Spleen (tissue), 11 donors: ENCODE results near the gene TRPM7. TPM values are rescaled to one million over a fixed set of nuclear protein-coding genes. Genes with fewer than 3 reads are reported as not detected.
"Not testable (repeated sequence)": the region's sequence is repeated elsewhere in the genome, so short reads cannot be mapped to it uniquely, and the experiment has no call there.

Experiments
- DNase-seq: peaks from one replicate; pipeline ENCODE4 v3.0.0-alpha.2; 2020
- H3K27ac ChIP-seq, 8 donors: fragments of 200-600 bp; sonication (generic) in 7 of 8; 1 replicate in 4 of 8; 2 replicates in 4 of 8; pipeline versions ENCODE4 v1.5.0 to v1.8.0; 2016 to 2021; ENCODE audit warnings: inconsistent platforms in 4 of 8, mild to moderate bottlenecking in 4 of 8, moderate library complexity in 1 of 8
- H3K27me3 ChIP-seq, 7 donors: fragments of 200-600 bp; sonication (generic) in 6 of 7; replicated peaks in 1 of 7; 1 replicate in 4 of 7; 2 replicates in 3 of 7; pipeline versions ENCODE4 v1.5.0 to v1.8.0; 2016 to 2021; ENCODE audit warnings: inconsistent platforms in 3 of 7, mild to moderate bottlenecking in 1 of 7
- H3K36me3 ChIP-seq, 6 donors: fragments of 200-600 bp; sonication (generic) in 5 of 6; 1 replicate in 4 of 6; 2 replicates in 2 of 6; pipeline versions ENCODE4 v1.5.0 to v1.8.0; 2016 to 2021; ENCODE audit warnings: inconsistent platforms in 2 of 6
- H3K4me1 ChIP-seq, 6 donors: fragments of 200-600 bp; sonication (generic) in 5 of 6; 1 replicate in 3 of 6; 2 replicates in 3 of 6; pipeline versions ENCODE4 v1.5.0 to v1.8.0; 2016 to 2021; ENCODE audit warnings: inconsistent platforms in 3 of 6
- H3K4me3 ChIP-seq, 8 donors: fragments of 200-600 bp; sonication (generic) in 7 of 8; 1 replicate in 4 of 8; 2 replicates in 4 of 8; pipeline versions ENCODE4 v1.5.0 to v1.8.0; 2016 to 2021; ENCODE audit warnings: inconsistent platforms in 4 of 8, mild to moderate bottlenecking in 4 of 8, moderate library complexity in 2 of 8
- H3K9me3 ChIP-seq, 8 donors: fragments of 200-600 bp; sonication (generic) in 7 of 8; 1 replicate in 4 of 8; 2 replicates in 4 of 8; pipeline versions ENCODE4 v1.5.0 to v1.8.0; 2016 to 2021; ENCODE audit warnings: inconsistent platforms in 4 of 8
- POLR2A ChIP-seq, 3 donors: fragments of 450-650 bp; IDR thresholded peaks; one replicate each; pipeline ENCODE4 v1.5.1; 2017; ENCODE audit warnings: antibody characterized with exemption in 3 of 3, mild to moderate bottlenecking in 1 of 3
- POLR2AphosphoS5 ChIP-seq, 3 donors: sonication (generic); formaldehyde crosslinking; IDR thresholded peaks; one replicate each; pipeline ENCODE4 v1.5.1; 2017; ENCODE audit warnings: antibody characterized with exemption in 3 of 3
- WGBS, 5 donors: extraction: QIAGEN DNeasy Blood & Tissue Kit in 3 of 5; methylation state at CpG; one replicate each; pipeline versions ENCODE4 v1.1.5 to v1.1.7; 2013 to 2018; 5-methylcytosine and 5-hydroxymethylcytosine counted together
- intact Hi-C: fragments of 100-400 bp; cut with DNase I; formaldehyde crosslinking; loops from one replicate; pipeline ENCODE4 v1.15.0; 2023; ENCODE audit warnings: low total_unique reads
- polyA plus RNA-seq, 3 donors: library from polyadenylated mRNA; stranded (reverse); fragments of 200-250 nt; gene quantifications; one replicate each; pipeline ENCODE4 v1.2.1, GENCODE V29; 2013
- total RNA-seq, 7 donors: library from RNA; depleted of rRNA in 3 of 7; stranded (reverse); fragments of >200 nt in 3 of 7; fragmentation: NEBNext Ultra II Directional in 4 of 7; extraction: Animal tissue kit (Norgen Biotek cat#: 25700) in 4 of 7; gene quantifications; one replicate each; pipeline versions ENCODE4 v1.1.0 to v1.2.1, GENCODE V29; 2016 to 2021
- TF ChIP-seq, protein P1 (sequence below), 11 experiments: fragments of 200-600 bp in 7 of 11; fragments of 450-650 bp in 4 of 11; sonication (generic) in 4 of 11; IDR thresholded peaks in 8 of 11; conservative IDR thresholded peaks in 3 of 11; 1 replicate in 7 of 11; 2 replicates in 4 of 11; pipeline versions ENCODE4 v1.4.0 to v1.8.0; 2016 to 2021; ENCODE audit warnings: antibody characterized with exemption in 11 of 11, inconsistent platforms in 4 of 11, mild to moderate bottlenecking in 1 of 11
- donor health status: healthy with polysubstance abuse.
- donor health status: DM: no; HTN: no; CAD: no; lungs with moderate emphysema.
- donor health status: DM: no; HTN: no; CAD: no.
- donor health status: Bipolar disorder and iron deficiency.
- donor health status: healthy.
- donor health status: DM: no; HTN: no; CAD: no.
- donor health status: DM: yes; HTN: yes; CAD: no.

TRPM7 gene
- total and polyA plus RNA-seq, 10 donors, result 6.4 to 101 (median 46.7) TPM

DNA sequence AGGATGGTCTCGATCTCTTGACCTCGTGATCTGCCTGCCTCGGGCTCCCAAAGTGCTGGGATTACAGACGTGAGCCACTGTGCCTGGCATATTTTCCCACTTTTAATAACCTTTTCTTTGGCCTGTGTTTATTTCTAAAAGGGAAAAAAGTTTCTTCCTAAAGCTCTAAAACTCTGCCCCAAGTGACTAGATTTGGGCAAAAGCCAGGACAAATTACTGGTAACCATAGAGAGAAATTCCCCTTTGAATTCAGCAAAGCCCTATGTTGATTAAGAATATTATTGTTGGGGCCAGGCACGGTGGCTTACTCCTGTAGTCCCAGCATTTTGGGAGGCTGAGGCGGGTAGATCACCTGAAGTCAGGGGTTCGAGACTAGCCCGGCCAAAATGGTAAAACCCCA is 11.5 kb upstream of the TRPM7 start:
- intact Hi-C loops, result loop anchor here (10.0 kb wide), 1 partner anchor 63 kb away; no protein-coding TSS in a partner anchor
- Histone ChIP-seq H3K9me3 (no peaks in the 10 kb centered on the region), H3K4me3 (no peak overlapping the region), H3K27me3 (no peaks in the 10 kb centered on the region), H3K4me1 (no peaks in the 10 kb centered on the region), H3K36me3 (peaks cover 0 to 33% (median 0%) of the 10 kb centered on the region in 6 donors), H3K27ac (no peak overlapping the region)
- DNase-seq, result no peak
- TF ChIP-seq POLR2A (IDR thresholded peaks at IDR 0.05) (no peak), POLR2AphosphoS5 (IDR thresholded peaks at IDR 0.05) (no peak)
- TF ChIP-seq, protein P1, sequence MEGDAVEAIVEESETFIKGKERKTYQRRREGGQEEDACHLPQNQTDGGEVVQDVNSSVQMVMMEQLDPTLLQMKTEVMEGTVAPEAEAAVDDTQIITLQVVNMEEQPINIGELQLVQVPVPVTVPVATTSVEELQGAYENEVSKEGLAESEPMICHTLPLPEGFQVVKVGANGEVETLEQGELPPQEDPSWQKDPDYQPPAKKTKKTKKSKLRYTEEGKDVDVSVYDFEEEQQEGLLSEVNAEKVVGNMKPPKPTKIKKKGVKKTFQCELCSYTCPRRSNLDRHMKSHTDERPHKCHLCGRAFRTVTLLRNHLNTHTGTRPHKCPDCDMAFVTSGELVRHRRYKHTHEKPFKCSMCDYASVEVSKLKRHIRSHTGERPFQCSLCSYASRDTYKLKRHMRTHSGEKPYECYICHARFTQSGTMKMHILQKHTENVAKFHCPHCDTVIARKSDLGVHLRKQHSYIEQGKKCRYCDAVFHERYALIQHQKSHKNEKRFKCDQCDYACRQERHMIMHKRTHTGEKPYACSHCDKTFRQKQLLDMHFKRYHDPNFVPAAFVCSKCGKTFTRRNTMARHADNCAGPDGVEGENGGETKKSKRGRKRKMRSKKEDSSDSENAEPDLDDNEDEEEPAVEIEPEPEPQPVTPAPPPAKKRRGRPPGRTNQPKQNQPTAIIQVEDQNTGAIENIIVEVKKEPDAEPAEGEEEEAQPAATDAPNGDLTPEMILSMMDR (IDR thresholded peaks at IDR 0.05 in 8 of 11, conservative IDR thresholded peaks at IDR 0.05 in 3 of 11), result no peak
- 90 to 96% (median 95%) methylated on average over 8 of the region's 8 CpGs for WGBS, 5 donors

DNA sequence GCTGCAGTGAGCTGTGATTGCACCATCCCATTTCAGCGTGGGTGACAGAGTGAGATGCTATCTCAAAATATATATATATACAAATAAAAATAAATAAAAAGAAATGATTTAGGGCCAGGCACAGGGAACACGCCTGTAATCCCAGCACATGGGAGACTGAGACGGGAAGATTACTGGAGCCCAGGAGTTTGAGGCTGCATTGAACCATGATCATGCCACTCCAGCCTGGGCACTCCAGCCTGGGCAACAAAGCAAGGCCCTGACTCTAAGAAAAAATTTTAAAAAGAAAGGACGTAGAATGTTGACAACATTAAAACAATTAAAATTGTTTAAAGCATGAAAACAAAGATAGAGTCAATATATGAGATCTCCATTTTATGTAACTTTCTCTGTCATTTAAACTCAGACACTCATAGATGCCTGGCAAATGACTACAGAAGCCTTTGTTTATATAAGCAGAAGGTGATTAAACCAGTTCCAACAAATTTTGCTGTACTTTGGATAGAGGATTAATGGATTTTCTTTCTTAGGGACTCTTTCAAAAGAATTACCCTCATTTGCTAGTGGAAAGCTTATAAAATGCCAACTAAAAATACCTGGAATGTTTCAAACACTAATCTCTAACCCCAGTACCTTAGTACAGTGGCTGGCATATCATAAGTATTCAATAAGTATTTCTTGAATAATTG is 10.7 kb upstream of the TRPM7 start:
- WGBS, 5 donors, result 90 to 98% (median 94%) methylated on average over 4 of the region's 4 CpGs
- Histone ChIP-seq H3K27me3 (no peaks in the 10 kb centered on the region), H3K4me3 (no peak overlapping the region), H3K9me3 (no peaks in the 10 kb centered on the region), H3K36me3 (peaks cover 0 to 27% (median 0%) of the 10 kb centered on the region in 6 donors), H3K27ac (no peak overlapping the region), H3K4me1 (no peaks in the 10 kb centered on the region)
- TF ChIP-seq, protein P1 (IDR thresholded peaks at IDR 0.05 in 8 of 11, conservative IDR thresholded peaks at IDR 0.05 in 3 of 11), result no peak
- no peak for TF ChIP-seq POLR2AphosphoS5 (IDR thresholded peaks at IDR 0.05)
- TF ChIP-seq POLR2A (IDR thresholded peaks at IDR 0.05), result no peak
- no peak for DNase-seq
- intact Hi-C loops, result loop anchor here (10.0 kb wide), 1 partner anchor 62 kb away; no protein-coding TSS in a partner anchor

DNA sequence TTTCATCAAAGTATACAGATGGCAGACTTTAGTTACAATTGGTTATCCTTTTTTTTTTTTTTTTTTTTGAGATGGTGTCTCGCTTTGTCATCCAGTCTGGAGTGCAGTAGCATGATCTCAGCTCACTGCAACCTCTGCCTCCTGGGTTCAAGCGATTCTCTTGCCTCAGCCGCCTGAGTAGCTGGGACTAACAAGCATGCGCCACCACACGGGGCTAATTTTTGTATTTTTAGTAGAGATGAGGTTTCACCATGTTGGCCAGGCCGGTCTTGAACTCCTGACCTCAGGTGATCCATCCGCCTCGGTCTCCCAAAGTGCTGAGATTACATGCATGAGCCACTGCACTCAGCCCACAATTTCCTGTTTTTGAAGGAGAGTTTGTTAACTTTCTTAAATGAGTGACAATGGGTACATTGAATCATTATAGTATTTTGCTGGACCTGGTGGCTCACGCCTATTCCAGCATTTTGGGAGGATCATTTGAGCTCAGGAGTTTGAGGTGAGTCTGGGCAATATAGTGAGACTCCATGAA is 8.1 kb upstream of the TRPM7 start:
- not testable (repeated sequence) for H3K9me3 ChIP-seq, H3K27me3 ChIP-seq, H3K27ac ChIP-seq, H3K36me3 ChIP-seq, H3K4me1 ChIP-seq, H3K4me3 ChIP-seq, DNase-seq
- WGBS, 5 donors, result 80 to 90% (median 89%) methylated on average over 9 of the region's 9 CpGs
- intact Hi-C loops, result loop anchor here (10.0 kb wide), 1 partner anchor 60 kb away; no protein-coding TSS in a partner anchor

DNA sequence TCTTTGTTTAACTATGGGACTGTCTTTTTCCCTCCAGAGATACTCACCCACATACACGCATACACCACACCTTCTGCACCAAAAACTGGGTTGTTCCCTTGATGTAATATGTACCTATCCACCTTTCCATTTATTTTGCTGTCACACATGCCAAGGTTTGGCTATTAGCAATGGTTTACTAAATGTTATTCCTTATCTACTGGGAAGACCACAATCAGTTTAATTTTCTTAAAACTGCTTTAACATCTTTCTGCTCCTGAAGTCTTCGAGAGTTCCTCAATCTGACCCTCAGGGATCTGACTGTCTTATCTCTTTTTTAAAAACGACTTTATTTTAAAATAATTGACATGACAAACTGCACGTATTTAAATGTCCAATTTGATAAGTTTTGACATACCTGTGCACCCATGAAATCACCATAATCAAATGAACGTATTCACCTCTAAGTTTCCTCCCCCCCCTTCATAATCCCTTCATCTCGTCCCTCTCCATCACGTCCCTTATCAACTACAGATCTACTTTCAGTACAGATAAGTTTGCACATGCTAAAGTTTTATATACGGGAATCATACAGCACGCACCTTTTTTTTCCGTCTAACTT is 805 bp upstream of the TRPM7 start:
- intact Hi-C loops, result loop anchor here (10.0 kb wide), 1 partner anchor 217 kb away; the partner anchor contains the start of gene AP4E1
- no peak for DNase-seq

More for the DNA sequence above, 805 bp upstream of the TRPM7 start:
- Histone ChIP-seq H3K9me3 (no peaks in the 10 kb centered on the region), H3K27ac (peak overlapping the region; percentile 88 to 98 (median 95)), H3K27me3 (no peaks in the 10 kb centered on the region), H3K4me3 (peak overlapping the region; percentile 83 to 94 (median 88)), H3K4me1 (peaks cover 19 to 50% (median 43%) of the 10 kb centered on the region in 6 donors), H3K36me3 (peaks cover 0 to 11% (median 0%) of the 10 kb centered on the region in 6 donors)
- TF ChIP-seq POLR2AphosphoS5 (IDR thresholded peaks at IDR 0.05) (no peak), POLR2A (IDR thresholded peaks at IDR 0.05) (no peak)
- TF ChIP-seq, protein P1 (IDR thresholded peaks at IDR 0.05 in 8 of 11, conservative IDR thresholded peaks at IDR 0.05 in 3 of 11), result no peak
- WGBS, 5 donors, result 42 to 53% (median 48%) methylated on average over 10 of the region's 10 CpGs
